Ascending aorta (tissue), 2 donors: Measurements from ENCODE around the gene CASKIN1. TPM values are rescaled to one million over a fixed set of nuclear protein-coding genes. Genes with fewer than 3 reads are reported as not detected.

Experiments used
- DNase-seq, 2 donors: peaks; one replicate each; pipeline ENCODE4 v3.0.0-alpha.2; 2019; ENCODE audit warnings: low spot score in 2 of 2
- H3K27ac ChIP-seq, 2 donors: fragments of 200-600 bp; sonication (generic); one replicate each; pipeline ENCODE4 v1.5.1; 2016 to 2017; ENCODE audit warnings: mild to moderate bottlenecking in 1 of 2
- H3K27me3 ChIP-seq: fragments of 200-600 bp; sonication (generic); one replicate; pipeline ENCODE4 v1.5.1; 2017
- H3K36me3 ChIP-seq, 2 donors: fragments of 200-600 bp; sonication (generic); one replicate each; pipeline ENCODE4 v1.5.1; 2016
- H3K4me1 ChIP-seq, 2 donors: fragments of 200-600 bp; sonication (generic); one replicate each; pipeline ENCODE4 v1.5.1; 2016 to 2017; ENCODE audit warnings: mild to moderate bottlenecking in 1 of 2
- H3K4me3 ChIP-seq, 2 donors: fragments of 200-600 bp; sonication (generic); one replicate each; pipeline ENCODE4 v1.5.1; 2016 to 2017; ENCODE audit warnings: mild to moderate bottlenecking in 1 of 2
- H3K9me3 ChIP-seq, 2 donors: fragments of 200-600 bp; sonication (generic); one replicate each; pipeline ENCODE4 v1.5.1; 2016
- intact Hi-C: fragments of 100-400 bp; cut with DNase I; formaldehyde crosslinking; loops from one replicate; pipeline ENCODE4 v1.15.1; 2023
- total RNA-seq: library from RNA; depleted of rRNA; stranded (reverse); fragments of >200 nt; gene quantifications from one replicate; pipeline ENCODE4 v1.1.0, GENCODE V29; 2016
- TF ChIP-seq, protein P1 (sequence below), 3 experiments: fragments of 200-600 bp in 2 of 3; fragments of 450-650 bp in 1 of 3; sonication (generic) in 2 of 3; IDR thresholded peaks; one replicate each; pipeline ENCODE4 v1.5.1; 2016 to 2019; ENCODE audit warnings: antibody characterized with exemption in 3 of 3, mild to moderate bottlenecking in 1 of 3, moderate library complexity in 1 of 3

Gene CASKIN1
- total RNA-seq, 1 donor from 2014 or later, result not detected

GRCh38 chr16:2149630-2150417 is 46.6 kb downstream of the CASKIN1 start:
- no peak for DNase-seq
- TF ChIP-seq, protein P1, sequence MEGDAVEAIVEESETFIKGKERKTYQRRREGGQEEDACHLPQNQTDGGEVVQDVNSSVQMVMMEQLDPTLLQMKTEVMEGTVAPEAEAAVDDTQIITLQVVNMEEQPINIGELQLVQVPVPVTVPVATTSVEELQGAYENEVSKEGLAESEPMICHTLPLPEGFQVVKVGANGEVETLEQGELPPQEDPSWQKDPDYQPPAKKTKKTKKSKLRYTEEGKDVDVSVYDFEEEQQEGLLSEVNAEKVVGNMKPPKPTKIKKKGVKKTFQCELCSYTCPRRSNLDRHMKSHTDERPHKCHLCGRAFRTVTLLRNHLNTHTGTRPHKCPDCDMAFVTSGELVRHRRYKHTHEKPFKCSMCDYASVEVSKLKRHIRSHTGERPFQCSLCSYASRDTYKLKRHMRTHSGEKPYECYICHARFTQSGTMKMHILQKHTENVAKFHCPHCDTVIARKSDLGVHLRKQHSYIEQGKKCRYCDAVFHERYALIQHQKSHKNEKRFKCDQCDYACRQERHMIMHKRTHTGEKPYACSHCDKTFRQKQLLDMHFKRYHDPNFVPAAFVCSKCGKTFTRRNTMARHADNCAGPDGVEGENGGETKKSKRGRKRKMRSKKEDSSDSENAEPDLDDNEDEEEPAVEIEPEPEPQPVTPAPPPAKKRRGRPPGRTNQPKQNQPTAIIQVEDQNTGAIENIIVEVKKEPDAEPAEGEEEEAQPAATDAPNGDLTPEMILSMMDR (IDR thresholded peaks at IDR 0.05), result no peak
- Histone ChIP-seq H3K27ac (no peak overlapping the region), H3K4me1 (peaks cover 23 to 51% of the 10 kb centered on the region in 2 donors), H3K36me3 (peaks cover 0 to 6% of the 10 kb centered on the region in 2 donors), H3K27me3 (no peaks in the 10 kb centered on the region), H3K4me3 (no peak overlapping the region), H3K9me3 (no peaks in the 10 kb centered on the region)
- intact Hi-C loops, result loop anchor here (10.0 kb wide), 1 partner anchor 285 kb away; no protein-coding TSS in a partner anchor

- no peak overlapping the region for H3K27ac ChIP-seq
- intact Hi-C loops, result no loop called here
- no peaks in the 10 kb centered on the region for H3K27me3 ChIP-seq
- H3K36me3 ChIP-seq, result peaks cover 0 to 6% of the 10 kb centered on the region in 2 donors
- peaks cover 18 to 45% of the 10 kb centered on the region in 2 donors for H3K4me1 ChIP-seq
- no peaks in the 10 kb centered on the region for H3K9me3 ChIP-seq
- DNase-seq, result no peak
- H3K4me3 ChIP-seq, result peak overlapping the region; percentile 53 to 77
- TF ChIP-seq, protein P1 (IDR thresholded peaks at IDR 0.05), result no peak
Measured at GRCh38 chr16:2148714-2149629, 47.4 kb downstream of the CASKIN1 start.

DNA sequence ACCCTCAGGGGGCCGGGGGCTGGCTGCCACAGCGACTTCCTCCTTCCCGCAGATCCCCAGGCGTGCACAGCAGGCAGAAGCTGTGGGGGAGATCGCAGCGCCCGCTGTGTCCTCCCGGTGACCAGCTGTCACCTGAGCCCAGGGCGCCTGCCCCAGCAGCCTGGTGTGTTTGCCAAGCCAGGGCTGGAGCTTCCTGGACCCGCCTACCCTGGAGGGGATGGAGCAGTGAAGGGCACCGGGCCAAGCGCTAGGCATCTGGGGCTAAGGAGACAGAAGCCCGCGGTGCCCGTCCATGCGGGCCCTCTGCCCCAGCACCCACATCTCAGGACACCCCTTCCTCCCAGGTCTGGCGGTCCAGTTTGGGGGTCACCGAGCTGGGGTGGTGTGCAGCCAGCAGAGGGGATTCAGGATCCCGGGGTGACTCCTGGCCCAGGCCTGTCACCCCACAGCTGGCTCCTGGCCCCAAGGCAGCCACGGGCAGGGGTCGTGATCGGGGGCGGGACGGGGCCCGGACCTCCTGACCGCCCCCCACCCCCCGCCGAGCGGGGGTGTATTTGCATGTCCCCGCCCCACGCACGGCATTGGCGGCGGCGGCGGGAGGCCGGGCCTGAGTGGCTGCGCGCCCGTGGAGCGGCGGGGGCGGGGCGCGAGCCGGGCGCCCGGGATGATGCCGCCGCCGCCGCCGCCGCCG is 48.3 kb downstream of the CASKIN1 start, which contains the start of gene RAB26:
TSS of gene RAB26 (plus strand) at position 645 of the 691 bp plus-strand sequence. CDS start 159 bp downstream, outside the sequence.
- intact Hi-C loops, result no loop called here
- Histone ChIP-seq H3K4me3 (peak within 1 kb of the TSS; percentile 53 to 77), H3K27me3 (no peaks in the 10 kb centered on the region), H3K27ac (peak within 1 kb of the TSS in 1 of 2 donors; percentile 55), H3K36me3 (peaks cover 0 to 6% of the 10 kb centered on the region in 2 donors), H3K4me1 (peaks cover 12 to 38% of the 10 kb centered on the region in 2 donors), H3K9me3 (no peaks in the 10 kb centered on the region)
- TF ChIP-seq, protein P1 (IDR thresholded peaks at IDR 0.05), result no peak
- DNase-seq, result peak in 1 of 2 donors; percentile 87

DNA sequence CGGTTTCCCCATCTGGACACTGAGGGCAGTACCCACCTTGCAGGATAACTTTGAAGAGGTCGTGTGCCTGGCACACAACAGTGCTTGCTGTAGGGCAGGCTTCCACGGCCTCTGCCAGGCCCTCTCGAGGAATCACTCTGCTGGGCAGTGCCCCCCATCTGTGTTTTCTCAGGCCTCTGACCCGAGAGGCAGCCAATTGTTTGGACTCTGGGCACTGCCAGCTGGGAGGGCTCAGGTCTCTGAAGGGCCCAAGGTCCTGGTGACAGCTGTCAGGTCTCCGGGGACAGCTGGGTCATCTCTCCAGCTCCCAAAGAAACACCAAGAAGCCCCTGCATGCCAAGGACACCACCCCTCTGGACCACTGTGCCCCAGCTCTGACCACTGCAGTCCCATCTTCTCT is 49.0 kb downstream of the CASKIN1 start:
- H3K4me1 ChIP-seq, result peaks cover 6 to 30% of the 10 kb centered on the region in 2 donors
- DNase-seq, result no peak
- peaks cover 0 to 6% of the 10 kb centered on the region in 2 donors for H3K36me3 ChIP-seq
- H3K27me3 ChIP-seq, result no peaks in the 10 kb centered on the region
- H3K4me3 ChIP-seq, result no peak overlapping the region
- TF ChIP-seq, protein P1 (IDR thresholded peaks at IDR 0.05), result no peak
- peak overlapping the region in 1 of 2 donors; percentile 55 for H3K27ac ChIP-seq
- intact Hi-C loops, result no loop called here
- H3K9me3 ChIP-seq, result no peaks in the 10 kb centered on the region

- intact Hi-C loops, result no loop called here
- Histone ChIP-seq H3K27me3 (no peaks in the 10 kb centered on the region), H3K4me1 (peaks cover 6 to 16% of the 10 kb centered on the region in 2 donors), H3K4me3 (no peak overlapping the region), H3K27ac (no peak overlapping the region), H3K36me3 (no peaks in the 10 kb centered on the region), H3K9me3 (no peaks in the 10 kb centered on the region)
- DNase-seq, result no peak
- TF ChIP-seq, protein P1 (IDR thresholded peaks at IDR 0.05), result no peak
Measured at GRCh38 chr16:2145843-2146242, 50.6 kb downstream of the CASKIN1 start.
